ENCODE results near the gene GNAL. TPM values are rescaled to one million over a fixed set of nuclear protein-coding genes. Genes with fewer than 3 reads are reported as not detected.

GNAL gene
- total RNA-seq, 1 donor from 2014 or later, result 5.6 TPM

- DNase-seq, result no peak
- ATAC-seq, result no peak
- Histone ChIP-seq H3K27me3 (ENCODE audit: low read depth) (peaks cover 47% of the 10 kb centered on the region), H3K36me3 (no peaks in the 10 kb centered on the region), H3K4me1 (no peaks in the 10 kb centered on the region), H3K4me3 (no peak overlapping the region), H3K27ac (no peak overlapping the region), H3K9me3 (no peaks in the 10 kb centered on the region)
- intact Hi-C loops (cut with DNase I), result no loop called here
- TF ChIP-seq CTCF (IDR thresholded peaks at IDR 0.05), result no peak
Measured at GRCh38 chr18:11747286-11747685, 58.2 kb downstream of the GNAL start.

GRCh38 chr18:11747731-11748130, 58.7 kb downstream of the GNAL start:
- DNase-seq (no peak), ATAC-seq (no peak)
- Histone ChIP-seq H3K36me3 (no peaks in the 10 kb centered on the region), H3K27me3 (ENCODE audit: low read depth) (peaks cover 51% of the 10 kb centered on the region), H3K9me3 (no peaks in the 10 kb centered on the region), H3K4me1 (no peaks in the 10 kb centered on the region), H3K4me3 (no peak overlapping the region), H3K27ac (no peak overlapping the region)
- TF ChIP-seq CTCF (IDR thresholded peaks at IDR 0.05), result no peak
- intact Hi-C loops (cut with DNase I), result no loop called here

GRCh38 chr18:11749305-11749704, 60.2 kb downstream of the GNAL start:
- no peak for DNase-seq
- Histone ChIP-seq H3K36me3 (no peaks in the 10 kb centered on the region), H3K4me3 (no peak overlapping the region), H3K9me3 (no peaks in the 10 kb centered on the region), H3K27ac (no peak overlapping the region), H3K27me3 (ENCODE audit: low read depth) (peaks cover 64% of the 10 kb centered on the region), H3K4me1 (no peaks in the 10 kb centered on the region)
- intact Hi-C loops (cut with DNase I), result no loop called here
- TF ChIP-seq CTCF (IDR thresholded peaks at IDR 0.05), result no peak
- ATAC-seq, result no peak

GRCh38 chr18:11750171-11750570, 61.1 kb downstream of the GNAL start:
- ATAC-seq (no peak), DNase-seq (no peak)
- no peaks in the 10 kb centered on the region for H3K36me3 ChIP-seq
- H3K27ac ChIP-seq, result no peak overlapping the region
- intact Hi-C loops (cut with DNase I), result no loop called here
- no peak for TF ChIP-seq CTCF (IDR thresholded peaks at IDR 0.05)
- H3K27me3 ChIP-seq (ENCODE audit: low read depth), result peaks cover 63% of the 10 kb centered on the region
- no peaks in the 10 kb centered on the region for H3K4me1 ChIP-seq
- H3K4me3 ChIP-seq, result no peak overlapping the region
- no peaks in the 10 kb centered on the region for H3K9me3 ChIP-seq

GRCh38 chr18:11750581-11751310, 61.7 kb downstream of the GNAL start:
- Histone ChIP-seq H3K27me3 (ENCODE audit: low read depth) (peaks cover 58% of the 10 kb centered on the region), H3K4me1 (no peaks in the 10 kb centered on the region), H3K27ac (no peak overlapping the region), H3K9me3 (no peaks in the 10 kb centered on the region), H3K4me3 (no peak overlapping the region), H3K36me3 (no peaks in the 10 kb centered on the region)
- ATAC-seq, result no peak
- no peak for TF ChIP-seq CTCF (IDR thresholded peaks at IDR 0.05)
- intact Hi-C loops (cut with DNase I), result no loop called here
- no peak for DNase-seq

All from lower lobe of right lung (tissue), 2 donors.